ENCODE data around the gene MYL5. TPM values are rescaled to one million over a fixed set of nuclear protein-coding genes. Genes with fewer than 3 reads are reported as not detected.

Gene MYL5
- total RNA-seq, 1 experiment from 2014 or later: 17.1 TPM

DNA sequence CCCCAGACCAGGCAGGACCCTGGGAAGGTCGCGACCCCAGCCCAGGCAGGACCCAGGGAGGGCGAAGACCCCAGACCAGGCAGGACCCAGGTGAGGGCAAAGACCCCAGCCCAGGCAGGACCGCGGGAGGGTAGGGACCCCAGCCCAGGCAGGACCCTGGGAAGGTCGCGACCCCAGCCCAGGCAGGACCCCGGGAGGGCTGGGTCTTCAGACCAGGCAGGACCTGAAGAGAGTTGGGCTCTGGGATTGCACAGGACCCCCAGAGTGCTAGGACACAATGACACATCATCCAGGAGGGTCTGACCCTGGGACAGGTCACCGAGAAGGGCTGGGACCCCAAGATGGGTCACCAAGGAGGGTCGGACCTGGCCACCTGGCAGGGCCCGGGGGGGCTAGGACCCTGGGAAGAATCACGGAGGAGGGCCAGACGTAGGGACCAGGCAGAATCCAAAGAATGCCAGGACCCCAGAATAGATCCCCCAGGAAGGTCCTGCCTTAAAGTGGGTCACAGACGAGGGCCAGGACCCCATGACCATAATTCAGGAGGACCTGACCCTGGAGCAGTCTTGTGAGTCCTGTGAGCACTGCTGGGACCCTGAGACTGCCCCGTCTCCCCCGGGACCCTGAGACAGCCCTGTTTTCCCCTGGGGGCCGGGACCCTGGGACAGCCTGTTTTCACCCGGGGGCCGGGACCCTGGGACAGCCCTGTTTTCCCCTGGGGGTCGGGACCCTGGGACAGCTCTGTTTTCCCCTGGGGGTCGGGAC, 32.7 kb downstream of the MYL5 start:
- Histone ChIP-seq H3K9me3 (no peaks in the 10 kb centered on the region), H3K4me1 (no peaks in the 10 kb centered on the region), H3K27me3 (replicated peaks; ENCODE audit: control insufficient read depth, insufficient read depth, low read length) (no peaks in the 10 kb centered on the region), H3K36me3 (ENCODE audit: control insufficient read depth, insufficient read depth, low read length) (peaks cover 1% of the 10 kb centered on the region; the same call in 1 of the 2 replicates), H3K4me3 (ENCODE audit: low read depth, low read length) (peak overlapping the region; percentile 31)
- no TSS peak for BruUV-seq (replicated peaks)
- Mint-ChIP-seq H3K36me3 (ENCODE audit: insufficient read depth, unreplicated experiment) (peaks cover 35% of the 10 kb centered on the region), H3K4me3 (ENCODE audit: unreplicated experiment) (no peak overlapping the region), H3K4me1 (ENCODE audit: low read depth, unreplicated experiment) (no peaks in the 10 kb centered on the region), H3K27ac (ENCODE audit: unreplicated experiment) (no peak overlapping the region), H3K9me3 (ENCODE audit: unreplicated experiment) (no peaks in the 10 kb centered on the region), H3K27me3 (ENCODE audit: insufficient read depth, unreplicated experiment) (no peaks in the 10 kb centered on the region)
- peak in 1 of 2 experiments; percentile 26 for DNase-seq
- intact Hi-C loops (cut with micrococcal nuclease; ENCODE audit: unreplicated experiment): no loop called here
- CTCF ChIA-PET: no interaction called here
- POLR2A ChIA-PET: no interaction called here
- TF ChIP-seq, protein P1, sequence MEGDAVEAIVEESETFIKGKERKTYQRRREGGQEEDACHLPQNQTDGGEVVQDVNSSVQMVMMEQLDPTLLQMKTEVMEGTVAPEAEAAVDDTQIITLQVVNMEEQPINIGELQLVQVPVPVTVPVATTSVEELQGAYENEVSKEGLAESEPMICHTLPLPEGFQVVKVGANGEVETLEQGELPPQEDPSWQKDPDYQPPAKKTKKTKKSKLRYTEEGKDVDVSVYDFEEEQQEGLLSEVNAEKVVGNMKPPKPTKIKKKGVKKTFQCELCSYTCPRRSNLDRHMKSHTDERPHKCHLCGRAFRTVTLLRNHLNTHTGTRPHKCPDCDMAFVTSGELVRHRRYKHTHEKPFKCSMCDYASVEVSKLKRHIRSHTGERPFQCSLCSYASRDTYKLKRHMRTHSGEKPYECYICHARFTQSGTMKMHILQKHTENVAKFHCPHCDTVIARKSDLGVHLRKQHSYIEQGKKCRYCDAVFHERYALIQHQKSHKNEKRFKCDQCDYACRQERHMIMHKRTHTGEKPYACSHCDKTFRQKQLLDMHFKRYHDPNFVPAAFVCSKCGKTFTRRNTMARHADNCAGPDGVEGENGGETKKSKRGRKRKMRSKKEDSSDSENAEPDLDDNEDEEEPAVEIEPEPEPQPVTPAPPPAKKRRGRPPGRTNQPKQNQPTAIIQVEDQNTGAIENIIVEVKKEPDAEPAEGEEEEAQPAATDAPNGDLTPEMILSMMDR (IDR thresholded peaks at IDR 0.05; ENCODE audit: insufficient read depth in 1 of 2, low read depth in 1 of 2, low read length in 1 of 2, severe bottlenecking in 1 of 2, unreplicated experiment in 1 of 2): no peak

DNA sequence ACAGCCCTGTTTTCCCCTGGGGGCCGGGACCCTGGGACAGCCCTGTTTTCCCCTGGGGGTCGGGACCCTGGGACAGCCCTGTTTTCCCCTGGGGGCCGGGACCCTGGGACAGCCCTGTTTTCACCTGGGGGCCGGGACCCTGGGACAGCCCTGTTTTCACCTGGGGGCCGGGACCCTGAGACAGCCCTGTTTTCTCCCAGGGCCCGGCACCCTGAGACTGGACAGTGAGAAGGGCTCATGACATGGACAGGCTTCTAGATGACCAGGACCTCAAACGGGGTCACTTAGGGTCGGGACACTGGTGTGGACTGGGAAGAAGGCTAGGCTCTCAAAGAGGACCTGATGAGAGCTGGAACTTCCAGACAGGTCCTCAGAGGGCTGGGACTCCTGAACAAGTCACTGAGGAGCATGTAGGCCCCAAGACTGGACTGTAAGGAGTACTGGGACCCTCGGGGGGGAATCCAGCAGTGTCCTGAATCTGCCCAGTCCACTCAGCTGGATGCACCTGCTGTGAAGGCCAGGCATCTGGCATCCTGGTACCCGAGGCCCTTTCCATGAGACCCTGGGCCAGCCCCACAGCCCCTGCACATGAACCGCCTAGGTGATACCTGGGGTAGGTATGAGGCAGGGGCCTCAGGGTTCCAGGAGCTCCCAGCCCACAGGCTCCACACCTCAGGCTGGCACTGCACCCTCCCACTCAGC, 33.7 kb downstream of the MYL5 start:
- ChIA-PET CTCF (no interaction called here), POLR2A (interaction anchor here (0.6 kb wide), 1 partner anchor 337 kb away, joined by 4 read pairs; no protein-coding TSS in a partner anchor)
- Mint-ChIP-seq H3K36me3 (ENCODE audit: insufficient read depth, unreplicated experiment) (peaks cover 35% of the 10 kb centered on the region), H3K4me3 (ENCODE audit: unreplicated experiment) (no peak overlapping the region), H3K27ac (ENCODE audit: unreplicated experiment) (no peak overlapping the region), H3K4me1 (ENCODE audit: low read depth, unreplicated experiment) (no peaks in the 10 kb centered on the region), H3K27me3 (ENCODE audit: insufficient read depth, unreplicated experiment) (no peaks in the 10 kb centered on the region), H3K9me3 (ENCODE audit: unreplicated experiment) (no peaks in the 10 kb centered on the region)
- peak in 1 of 2 experiments; percentile 30 for DNase-seq
- Histone ChIP-seq H3K4me1 (no peaks in the 10 kb centered on the region), H3K36me3 (ENCODE audit: control insufficient read depth, insufficient read depth, low read length) (peaks cover 1% of the 10 kb centered on the region; the same call in 1 of the 2 replicates), H3K27me3 (replicated peaks; ENCODE audit: control insufficient read depth, insufficient read depth, low read length) (no peaks in the 10 kb centered on the region), H3K9me3 (no peaks in the 10 kb centered on the region), H3K4me3 (ENCODE audit: low read depth, low read length) (no peak overlapping the region)
- no TSS peak for BruUV-seq (replicated peaks)
- intact Hi-C loops (cut with micrococcal nuclease; ENCODE audit: unreplicated experiment): no loop called here
- TF ChIP-seq, protein P1 (IDR thresholded peaks at IDR 0.05; ENCODE audit: insufficient read depth in 1 of 2, low read depth in 1 of 2, low read length in 1 of 2, severe bottlenecking in 1 of 2, unreplicated experiment in 1 of 2): no peak

DNA sequence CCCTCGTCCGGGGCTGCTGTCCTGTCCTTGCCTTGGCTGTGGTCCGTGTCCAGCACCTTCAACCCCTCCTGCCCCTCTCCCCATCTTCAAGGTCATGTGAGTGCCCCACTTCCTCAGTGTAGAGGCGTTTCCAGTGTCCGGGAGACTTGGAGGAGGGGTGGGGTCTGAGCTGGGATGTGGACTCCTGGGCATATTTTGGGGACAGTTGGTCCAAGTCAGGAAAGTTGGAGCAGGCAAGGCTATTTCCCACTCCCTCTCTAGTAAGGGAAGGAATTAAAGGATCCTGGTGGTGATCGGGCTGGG, 34.2 kb downstream of the MYL5 start:
- H3K9me3 Mint-ChIP-seq (ENCODE audit: unreplicated experiment): no peaks in the 10 kb centered on the region
- TF ChIP-seq, protein P1 (IDR thresholded peaks at IDR 0.05; ENCODE audit: insufficient read depth in 1 of 2, low read depth in 1 of 2, low read length in 1 of 2, severe bottlenecking in 1 of 2, unreplicated experiment in 1 of 2): no peak
- H3K27me3 Mint-ChIP-seq (ENCODE audit: insufficient read depth, unreplicated experiment): no peaks in the 10 kb centered on the region
- Histone ChIP-seq H3K36me3 (ENCODE audit: control insufficient read depth, insufficient read depth, low read length) (peaks cover 1% of the 10 kb centered on the region; the same call in 1 of the 2 replicates), H3K4me3 (ENCODE audit: low read depth, low read length) (no peak overlapping the region), H3K27me3 (replicated peaks; ENCODE audit: control insufficient read depth, insufficient read depth, low read length) (no peaks in the 10 kb centered on the region), H3K4me1 (no peaks in the 10 kb centered on the region), H3K9me3 (no peaks in the 10 kb centered on the region)
- no peak overlapping the region for H3K27ac Mint-ChIP-seq (ENCODE audit: unreplicated experiment)
- intact Hi-C loops (cut with micrococcal nuclease; ENCODE audit: unreplicated experiment): no loop called here
- no peak overlapping the region for H3K4me3 Mint-ChIP-seq (ENCODE audit: unreplicated experiment)
- no peaks in the 10 kb centered on the region for H3K4me1 Mint-ChIP-seq (ENCODE audit: low read depth, unreplicated experiment)
- peak in 1 of 2 experiments; percentile 24 for DNase-seq
- no TSS peak for BruUV-seq (replicated peaks)
- ChIA-PET CTCF (no interaction called here), POLR2A (no interaction called here)
- H3K36me3 Mint-ChIP-seq (ENCODE audit: insufficient read depth, unreplicated experiment): peaks cover 35% of the 10 kb centered on the region

Data from Caco-2 (cell line).